HL-60/S4 (cell line): ENCODE measurements around the gene EWSR1.
"Not testable (repeated sequence)": the region's sequence is repeated elsewhere in the genome, so short reads cannot be mapped to it uniquely, and the experiment has no call there.

Experiments
- in situ Hi-C: fragments of 300-500 bp; cut with MboI; formaldehyde crosslinking; loops from 2 replicates; pipeline ENCODE4 v1.14.3; 2022; ENCODE audit warnings: low sequenced_read_pairs

EWSR1 gene

GRCh38 chr22:29332886-29333496 lies 64.9 kb downstream of the EWSR1 start:
- in situ Hi-C loops: no loop called here

- in situ Hi-C loops: no loop called here
Measured at GRCh38 chr22:29334148-29334547, 66.1 kb downstream of the EWSR1 start.

- in situ Hi-C loops: no loop called here
Measured at GRCh38 chr22:29334696-29335344, 66.8 kb downstream of the EWSR1 start.

DNA sequence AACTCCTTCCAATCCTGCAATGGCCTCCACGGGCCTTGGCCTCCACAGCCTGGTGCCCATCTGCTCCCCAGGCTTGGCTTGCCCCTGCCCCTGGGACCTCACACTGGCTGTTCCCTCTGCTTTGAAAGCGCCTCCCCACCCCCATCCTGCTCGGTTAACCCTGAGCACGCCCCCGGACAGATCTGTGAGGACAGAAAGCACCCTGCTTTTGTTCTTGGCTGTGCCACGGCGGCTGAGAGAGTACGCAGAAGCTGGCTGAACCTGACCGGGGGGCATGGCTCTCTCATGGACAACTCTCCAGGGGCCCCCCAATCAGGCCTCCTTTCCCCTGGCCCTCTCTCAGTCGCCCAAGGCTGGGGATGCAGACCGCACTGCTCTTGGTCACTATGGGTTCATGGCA lies 67.6 kb downstream of the EWSR1 start:
- in situ Hi-C loops: no loop called here

- in situ Hi-C loops: no loop called here
Measured at GRCh38 chr22:29336751-29337490, 68.9 kb downstream of the EWSR1 start.

DNA sequence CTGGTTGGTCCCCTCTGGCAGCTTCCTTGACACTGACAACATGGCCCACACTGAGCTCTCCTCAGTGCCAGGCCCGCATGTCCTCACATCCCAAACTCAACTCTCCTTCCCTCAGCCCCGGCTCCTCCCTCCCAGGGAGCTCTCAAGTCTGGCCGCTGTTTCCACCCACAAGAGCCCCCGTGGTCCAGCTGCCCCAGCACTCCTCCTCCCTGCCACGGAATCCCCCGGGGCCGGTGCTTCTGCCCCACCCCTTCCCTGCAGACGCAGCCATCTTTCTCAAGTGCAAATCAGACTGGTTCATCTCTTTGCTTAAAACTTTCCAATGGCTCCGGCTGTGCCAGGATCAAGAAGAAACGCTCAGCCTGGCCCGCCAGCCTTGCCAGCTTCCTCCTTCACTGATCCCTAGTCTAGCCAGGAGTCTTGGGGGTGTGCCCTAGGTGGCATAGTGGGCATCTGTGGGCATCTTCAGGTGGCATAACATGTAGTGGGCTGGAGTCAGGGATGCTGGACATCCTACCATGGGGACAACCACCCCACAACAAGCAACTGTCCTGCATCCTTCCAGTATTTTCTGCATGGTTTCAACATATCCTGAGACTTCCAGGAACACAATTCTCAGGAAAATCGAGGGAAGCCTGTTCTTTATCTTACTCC lies 69.7 kb downstream of the EWSR1 start:
- in situ Hi-C loops: no loop called here

DNA sequence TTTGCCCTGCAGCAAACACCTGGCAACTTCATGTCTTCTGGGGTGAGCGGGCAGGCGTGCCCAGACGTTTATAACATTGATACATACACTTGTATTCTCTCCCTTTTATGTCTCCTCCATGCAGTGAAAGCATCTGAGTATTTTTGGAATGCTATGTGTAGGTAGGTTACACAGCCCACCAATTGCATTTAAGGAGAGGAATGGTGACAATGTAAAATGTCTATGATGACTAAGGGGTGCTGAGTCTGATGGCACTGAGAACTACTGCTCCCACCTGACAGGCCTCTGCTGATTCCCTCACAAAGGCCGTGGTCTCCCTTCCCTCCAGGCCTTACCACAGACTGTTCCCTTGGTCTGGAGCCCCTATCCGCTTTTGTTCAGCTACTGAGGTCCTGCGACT lies 70.3 kb downstream of the EWSR1 start:
- in situ Hi-C loops: no loop called here

- in situ Hi-C loops: no loop called here
Measured at GRCh38 chr22:29339381-29340235, 71.5 kb downstream of the EWSR1 start.

- in situ Hi-C loops: no loop called here
Measured at GRCh38 chr22:29340566-29340965, 72.5 kb downstream of the EWSR1 start.

DNA sequence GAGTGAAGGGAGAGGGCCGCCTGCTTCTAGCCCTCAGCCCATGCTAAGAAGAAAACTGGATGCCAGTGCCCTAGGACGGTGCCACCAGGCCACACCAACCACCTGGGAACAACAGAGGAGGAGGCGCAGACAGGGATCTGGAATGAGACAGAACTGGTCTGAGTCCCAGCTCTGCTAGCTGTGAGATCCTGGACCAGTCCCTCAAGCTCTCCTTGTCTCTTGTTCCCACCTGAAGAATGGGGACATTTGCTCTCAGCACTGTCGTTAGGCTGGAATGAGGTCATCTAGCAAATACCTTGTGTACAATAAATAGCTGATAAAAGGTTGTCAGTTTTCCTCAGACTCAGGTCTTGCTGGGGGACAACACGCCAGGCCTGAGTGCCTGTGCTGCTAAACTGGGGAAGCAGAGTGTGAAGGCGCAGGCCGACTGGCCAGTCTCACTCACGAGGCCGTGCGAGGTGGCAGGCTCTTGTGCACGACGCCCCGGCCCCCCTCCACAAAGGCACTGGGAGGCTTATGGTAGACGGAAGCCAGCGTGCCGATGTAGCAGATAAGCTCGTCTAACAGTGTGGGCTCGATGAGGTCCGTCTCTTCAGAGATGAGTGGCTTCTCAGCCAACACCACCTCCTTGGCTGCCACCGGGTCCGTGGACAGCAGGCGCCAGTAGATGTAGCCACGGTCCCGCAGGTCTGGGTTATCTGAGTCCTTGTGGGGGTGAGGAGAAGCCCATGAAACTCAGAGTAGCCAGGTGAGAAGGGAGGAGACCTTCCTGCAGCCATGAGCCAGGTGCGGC lies 73.2 kb downstream of the EWSR1 start:
- in situ Hi-C loops: no loop called here

GRCh38 chr22:29341849-29342127 lies 73.7 kb downstream of the EWSR1 start:
- in situ Hi-C loops: no loop called here

DNA sequence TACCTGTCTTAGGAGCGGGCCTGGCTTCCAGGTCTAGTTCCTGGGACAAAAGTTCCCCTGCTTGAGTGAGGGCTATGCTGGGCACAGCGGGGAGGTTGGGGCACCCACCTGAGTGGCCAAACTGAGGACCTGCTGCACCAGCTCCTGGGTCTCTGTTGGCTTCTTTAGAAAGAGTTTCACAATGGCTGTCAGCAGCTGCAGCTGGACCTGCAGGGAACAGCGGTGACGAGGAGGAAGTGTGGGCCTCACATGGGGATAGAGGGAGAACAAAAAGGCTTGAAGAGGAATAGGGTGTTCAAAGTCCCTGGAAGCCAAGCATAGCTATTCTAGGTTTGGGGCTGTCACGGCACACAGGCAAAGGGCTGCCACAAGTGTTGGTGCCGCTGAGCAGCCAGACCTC lies 74.1 kb downstream of the EWSR1 start:
- in situ Hi-C loops: no loop called here

DNA sequence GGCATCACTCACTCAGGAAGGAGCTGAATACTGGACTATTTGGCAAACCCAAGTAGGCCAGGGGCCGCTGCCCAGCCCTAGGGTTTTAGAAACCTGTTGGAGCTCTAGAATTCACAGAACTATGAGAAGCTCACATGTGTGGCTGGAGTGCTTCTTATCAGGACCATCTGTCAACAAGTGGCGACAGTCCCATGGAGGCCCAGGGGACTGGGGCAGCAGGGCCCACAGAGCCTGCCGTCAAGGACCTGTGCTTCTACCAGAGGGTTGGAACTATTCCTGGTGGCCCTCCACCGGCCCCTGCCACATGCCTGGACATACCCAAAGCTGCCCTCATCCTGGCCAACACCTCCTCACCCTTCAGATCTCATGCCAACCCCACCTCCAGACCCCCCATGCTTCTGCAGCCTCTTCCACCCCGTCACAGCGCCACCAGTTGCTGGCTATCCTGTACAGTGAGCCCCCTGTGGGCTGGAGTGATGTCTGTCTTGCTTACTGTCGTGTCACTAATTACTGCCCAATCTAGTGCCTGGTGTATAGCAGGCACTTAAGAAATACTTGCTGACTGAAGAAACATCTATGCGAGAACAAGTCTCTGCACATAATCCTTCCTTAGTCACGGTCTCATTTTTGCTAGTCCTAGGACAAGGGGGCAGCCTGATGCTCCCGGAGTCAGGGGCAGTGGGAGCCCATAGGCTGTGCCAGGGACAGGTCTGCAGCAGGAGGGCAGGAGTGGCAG lies 74.7 kb downstream of the EWSR1 start:
- in situ Hi-C loops: no loop called here

DNA sequence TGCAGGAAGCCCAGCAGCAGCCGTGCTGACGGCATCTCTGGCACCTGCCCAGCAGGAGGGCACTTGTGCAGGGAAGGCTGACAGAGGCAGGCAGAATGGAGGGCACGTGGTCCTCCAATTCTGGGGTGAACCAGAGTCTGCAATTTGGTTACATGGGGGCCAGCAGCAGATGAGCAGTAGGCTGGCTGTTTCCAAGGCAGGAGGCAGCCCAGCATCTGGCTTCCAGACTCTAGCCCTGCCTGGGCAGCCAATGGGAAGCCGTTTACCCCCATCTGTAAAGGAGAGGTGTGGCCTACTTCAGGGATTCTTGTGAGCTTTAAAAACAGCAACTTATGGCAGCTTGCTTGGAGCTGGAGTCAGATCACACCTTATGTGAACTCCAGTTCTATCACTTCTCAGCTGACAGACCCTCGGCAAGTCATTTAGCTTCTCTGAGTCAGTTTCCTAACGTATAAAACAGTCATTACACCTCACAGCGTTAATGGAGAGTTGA lies 75.3 kb downstream of the EWSR1 start:
- in situ Hi-C loops: no loop called here

GRCh38 chr22:29344137-29344536 lies 76.1 kb downstream of the EWSR1 start:
- in situ Hi-C loops: no loop called here

DNA sequence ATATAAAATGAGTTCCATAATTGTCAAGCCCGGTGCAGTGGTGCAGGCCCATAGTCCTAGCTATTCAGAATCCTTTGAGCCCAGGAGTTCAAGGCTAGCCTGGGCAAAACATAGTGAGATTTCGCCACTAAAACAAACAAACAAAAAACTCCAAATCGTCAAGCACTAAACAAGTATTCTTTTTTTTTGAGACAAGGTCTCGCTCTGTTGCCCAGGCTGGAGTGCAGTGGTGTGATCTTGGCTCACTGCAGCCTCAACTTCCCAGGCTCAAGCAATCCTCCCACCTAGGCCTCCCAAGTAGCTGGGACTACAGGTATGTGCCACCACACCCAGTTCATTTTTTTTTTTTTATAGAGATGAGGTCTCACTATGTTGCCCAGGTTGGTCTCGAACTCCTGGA lies 76.8 kb downstream of the EWSR1 start:
- in situ Hi-C loops: not testable (repeated sequence)

- in situ Hi-C loops: no loop called here
Measured at GRCh38 chr22:29345932-29346331, 77.9 kb downstream of the EWSR1 start.

DNA sequence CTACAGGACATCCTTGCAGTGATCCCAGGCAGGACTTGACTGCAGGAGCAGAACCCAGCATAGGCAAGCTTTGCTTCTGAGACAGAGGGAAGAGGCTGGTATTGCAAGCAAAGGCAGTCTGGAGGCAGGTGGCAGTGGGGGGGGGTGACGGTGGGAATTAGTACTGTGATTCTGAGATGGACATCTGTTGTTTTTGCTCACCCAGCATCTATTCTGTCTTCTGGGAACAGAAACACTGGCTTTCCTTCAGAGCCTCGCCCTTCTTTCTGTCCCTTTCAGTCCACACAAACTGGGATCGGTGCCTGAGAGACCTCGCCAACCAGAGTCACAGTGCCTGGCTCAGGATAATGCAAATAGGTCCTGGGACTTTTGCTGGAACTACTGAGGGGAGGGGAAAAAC lies 78.6 kb downstream of the EWSR1 start:
- in situ Hi-C loops: no loop called here

DNA sequence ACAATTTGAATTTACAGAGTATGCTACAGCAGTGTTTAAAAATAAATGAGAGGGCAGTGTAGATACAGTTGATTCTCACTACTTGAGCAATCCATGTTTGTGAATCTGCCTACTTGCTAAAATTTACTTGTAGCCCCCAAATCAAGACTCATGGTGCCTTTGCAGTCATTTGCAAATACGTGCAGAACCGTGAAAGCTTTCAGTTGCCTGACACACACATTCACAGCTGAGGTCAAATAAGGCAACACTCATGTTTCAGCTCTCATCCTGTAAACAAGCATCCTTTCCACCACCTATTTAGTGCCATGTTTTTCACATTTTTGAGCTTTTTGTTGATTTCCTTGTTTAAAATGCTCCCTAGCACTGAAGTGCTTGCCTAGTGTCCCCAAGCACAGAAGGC lies 80.0 kb downstream of the EWSR1 start:
- in situ Hi-C loops: no loop called here
